GM19043 (cell line): ENCODE results near the gene ABHD14A.
A peak's percentile ranks its signal among the peaks of the same experiment; 100 is the strongest.

Experiments used
- ATAC-seq: cut with Tn5 transposase; IDR thresholded peaks from one replicate; pipeline ENCODE4 v1.9.1; 2021; ENCODE audit warnings: low read depth; ENCODE audit not compliant: unreplicated experiment

The ABHD14A gene

DNA sequence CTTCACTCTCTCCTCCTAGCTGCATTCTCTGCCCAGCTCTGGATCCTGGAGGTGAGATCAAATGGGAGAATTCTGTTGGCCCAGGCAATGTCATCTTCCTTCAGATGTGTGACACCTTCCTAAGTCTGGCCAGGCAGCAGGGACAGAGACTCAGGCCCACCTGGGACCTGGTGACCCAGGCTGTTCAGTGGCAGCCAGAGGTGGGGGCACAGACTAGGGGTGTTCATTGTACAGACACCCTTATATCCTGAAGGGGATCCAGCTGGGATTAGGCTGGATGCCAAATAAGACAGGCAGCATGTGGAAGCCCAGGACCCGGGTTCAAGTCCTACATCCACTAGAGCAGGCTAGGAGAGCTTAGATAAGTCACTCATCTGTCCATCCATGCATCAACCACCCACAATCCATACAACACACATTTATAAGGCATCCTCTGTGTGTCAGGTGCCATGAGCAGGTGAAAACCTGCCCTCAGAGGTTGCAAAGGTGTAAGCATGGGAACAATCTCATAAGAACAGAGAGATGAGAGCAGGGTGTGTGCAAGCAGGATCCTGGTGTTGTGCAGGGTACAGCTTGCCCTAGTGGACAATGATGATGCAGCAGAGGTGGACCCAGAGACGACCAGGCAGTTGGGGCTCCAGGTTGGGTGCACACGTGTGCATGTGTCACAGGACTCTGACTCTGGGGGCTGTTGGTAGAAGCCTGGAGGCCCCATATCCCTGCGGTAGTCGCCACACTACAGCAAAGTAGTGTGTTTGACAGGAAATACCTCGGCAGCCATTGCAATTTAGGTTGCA, 39.1 kb downstream of the ABHD14A start:
- ATAC-seq = no peak

DNA sequence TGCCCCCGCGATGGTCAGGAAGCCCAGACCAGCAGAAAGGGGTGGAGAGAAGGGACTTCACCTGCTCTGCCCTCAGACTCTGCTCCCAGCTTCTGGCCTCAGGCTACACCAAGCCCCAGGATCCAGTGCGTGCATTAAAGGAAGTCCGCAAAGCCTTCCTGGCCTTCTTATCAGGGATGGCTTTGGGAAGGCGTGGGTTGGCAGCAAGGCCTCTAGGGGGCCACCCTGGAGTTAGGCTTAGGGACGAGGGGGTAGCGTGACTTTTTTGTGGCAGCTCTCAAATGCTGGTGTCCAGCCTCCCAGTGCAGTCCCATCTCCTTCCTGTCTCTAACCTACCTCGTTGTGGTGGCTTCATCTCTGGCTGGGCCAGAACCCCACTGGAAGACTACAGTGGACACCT, 39.7 kb downstream of the ABHD14A start:
- ATAC-seq = no peak

GRCh38 chr3:52015438-52016228, 40.8 kb downstream of the ABHD14A start:
- ATAC-seq = no peak

DNA sequence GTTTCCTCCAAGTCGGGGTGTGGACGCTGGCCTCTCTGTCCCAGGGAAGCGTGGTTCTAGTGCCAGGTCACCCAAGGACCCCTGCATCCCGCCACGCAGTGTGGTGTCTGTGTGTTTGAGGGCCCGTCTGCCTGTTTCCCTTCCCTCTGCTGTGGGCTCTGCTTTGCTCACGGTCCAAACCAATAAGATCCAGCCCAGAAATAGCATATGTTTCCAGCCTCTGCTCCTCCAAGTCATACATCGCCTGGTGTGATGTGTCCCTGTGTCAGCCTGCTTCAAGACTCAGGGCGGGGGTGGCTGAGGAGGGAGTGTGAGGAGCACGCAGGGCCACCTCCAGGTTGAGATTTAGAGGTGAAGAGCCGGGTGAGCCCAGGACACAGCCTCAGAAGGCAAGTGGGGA, 42.7 kb downstream of the ABHD14A start:
- no peak for ATAC-seq

DNA sequence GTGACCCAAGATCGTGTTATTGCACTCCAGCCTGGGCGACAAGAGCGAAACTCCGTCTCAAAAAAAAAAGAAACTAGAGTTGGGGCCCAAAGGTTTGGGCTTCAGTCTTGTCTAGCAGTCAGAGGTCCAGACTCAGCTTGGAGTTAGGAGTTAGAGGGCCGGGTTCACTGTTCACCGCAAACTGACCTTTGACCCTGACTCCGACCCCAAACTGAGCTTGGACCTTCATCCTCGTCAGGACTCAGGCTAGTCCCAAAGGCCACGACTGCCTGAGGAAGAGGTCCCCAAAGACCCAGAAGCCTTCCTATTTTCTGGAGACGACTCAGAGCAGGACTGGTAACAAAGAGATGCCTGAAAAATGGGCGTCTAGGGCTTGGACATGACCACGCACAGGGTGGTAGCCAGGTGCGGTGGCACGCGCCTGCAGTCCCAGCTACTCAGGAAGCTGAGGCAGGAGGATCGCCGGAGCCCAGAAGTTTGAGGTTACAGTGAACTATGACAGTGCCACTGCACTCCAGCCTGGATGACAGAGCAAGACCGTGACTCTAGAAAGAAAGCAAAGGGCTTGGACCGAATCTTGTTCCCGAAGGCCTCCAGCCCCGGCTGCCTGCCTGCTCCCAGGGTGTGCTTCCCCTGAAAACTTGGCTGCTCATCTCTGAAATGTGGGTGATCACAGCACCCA, 43.6 kb downstream of the ABHD14A start:
- no peak for ATAC-seq

DNA sequence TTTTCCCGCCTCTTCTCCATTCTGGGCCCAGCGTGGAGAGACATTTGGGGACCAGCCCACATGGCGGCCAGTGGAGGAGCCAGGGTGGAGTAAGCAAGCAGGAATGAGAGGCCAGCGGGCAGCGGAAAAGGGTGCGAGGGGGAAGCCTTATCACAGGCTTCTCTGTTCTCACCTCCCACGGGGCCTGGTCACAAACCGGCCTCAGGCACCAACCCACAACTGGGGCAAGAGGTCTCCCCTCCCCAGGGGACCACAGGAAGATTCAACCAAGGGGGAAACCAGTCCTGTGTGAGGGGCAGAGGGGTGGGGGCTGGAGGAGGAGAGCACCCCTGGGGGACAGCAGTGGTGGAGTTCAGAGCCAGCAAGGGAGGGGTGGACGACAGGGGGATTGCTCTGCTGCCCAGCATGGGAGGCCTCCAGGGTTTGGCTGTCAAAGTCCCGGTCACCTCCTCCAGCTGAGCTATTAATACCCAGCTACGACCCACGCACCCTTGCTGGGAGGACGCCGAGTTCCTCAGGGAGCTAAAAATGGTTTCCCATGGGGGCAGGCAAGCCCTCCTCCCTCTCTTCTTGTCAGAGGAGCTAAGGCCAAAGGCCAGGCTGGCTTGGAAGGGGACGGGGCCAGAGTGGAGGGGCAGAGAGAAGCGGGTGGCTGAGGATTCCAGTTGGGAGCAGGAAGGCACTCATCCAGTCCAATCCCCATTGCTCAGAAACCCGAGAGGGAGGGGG, 44.7 kb downstream of the ABHD14A start:
- no peak for ATAC-seq

- no peak for ATAC-seq
Measured at GRCh38 chr3:52020796-52021195, 45.9 kb downstream of the ABHD14A start.

DNA sequence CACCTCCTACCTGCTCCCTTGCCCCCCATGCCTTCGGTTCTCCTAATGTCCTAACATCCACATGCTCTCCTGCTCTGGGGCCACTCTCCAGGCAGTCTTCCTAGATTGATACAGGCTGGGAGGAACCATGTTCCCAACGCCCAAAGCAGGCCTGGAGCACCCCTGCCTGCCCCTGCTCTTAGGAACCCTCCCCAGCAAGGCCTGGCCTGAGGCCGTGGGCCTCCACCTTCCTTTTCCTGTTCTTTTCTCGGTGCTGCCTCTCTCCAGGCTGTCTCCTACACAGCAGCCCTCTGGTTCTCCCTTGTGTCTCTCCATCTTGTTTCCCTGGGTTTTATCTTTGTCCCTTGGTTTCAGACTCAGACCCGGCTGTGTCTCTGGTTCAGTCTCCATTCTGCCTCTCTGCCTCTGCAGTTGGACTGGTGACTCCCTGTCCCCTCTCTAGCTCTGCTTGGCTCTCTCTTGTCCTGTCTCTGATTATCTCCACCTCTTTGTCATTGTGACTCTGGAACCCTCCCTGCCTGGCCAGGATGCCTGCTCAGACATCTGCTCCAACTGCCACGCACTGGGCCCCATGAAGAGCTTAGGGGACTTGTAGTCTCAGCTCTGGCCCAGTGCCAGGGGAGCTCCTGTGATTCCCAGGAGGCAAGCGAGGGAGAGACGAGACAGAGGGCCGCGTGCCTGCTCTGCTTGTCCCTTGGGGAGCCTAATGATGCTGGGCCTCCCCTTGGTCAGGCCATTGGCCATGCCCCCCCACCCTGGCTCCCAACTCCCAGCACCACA, 46.8 kb downstream of the ABHD14A start:
- ATAC-seq = no peak

DNA sequence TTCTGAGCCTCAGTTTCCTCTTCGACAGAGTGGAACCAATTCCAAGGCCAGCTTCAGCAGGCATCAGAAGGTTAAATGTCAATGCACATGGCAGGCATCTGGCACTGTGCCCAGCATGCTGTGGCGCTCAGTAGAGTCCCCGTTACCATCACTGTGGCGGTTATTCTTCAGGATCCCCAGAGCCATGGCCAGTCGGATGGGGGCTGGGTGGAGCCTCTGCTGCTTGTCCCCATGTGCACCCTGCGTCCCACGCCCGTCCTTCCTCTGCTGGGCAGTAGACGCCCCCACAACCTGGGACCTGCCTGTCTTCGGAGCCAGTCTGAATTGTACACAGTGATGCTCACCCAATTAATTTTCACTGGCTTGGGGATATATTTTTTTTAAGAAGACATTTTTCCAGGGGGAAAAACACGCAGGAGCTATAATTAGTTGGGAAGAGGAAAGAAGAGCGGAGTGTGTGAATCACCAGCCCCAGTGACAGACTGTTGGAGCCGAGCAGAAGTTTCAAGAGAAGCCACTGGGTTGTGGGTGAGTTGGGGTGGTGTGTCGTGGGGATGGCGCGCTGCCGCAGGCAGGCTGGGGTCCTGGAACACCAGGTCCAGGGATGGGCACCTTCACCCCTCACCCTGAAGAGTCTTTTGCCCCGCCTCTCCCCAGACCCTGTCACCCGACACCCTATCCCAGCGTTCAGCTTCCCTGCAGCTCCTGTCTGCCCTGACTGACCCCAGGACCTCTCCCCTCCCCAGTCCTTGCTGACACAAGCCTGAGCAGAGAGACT, 47.6 kb downstream of the ABHD14A start:
- no peak for ATAC-seq

DNA sequence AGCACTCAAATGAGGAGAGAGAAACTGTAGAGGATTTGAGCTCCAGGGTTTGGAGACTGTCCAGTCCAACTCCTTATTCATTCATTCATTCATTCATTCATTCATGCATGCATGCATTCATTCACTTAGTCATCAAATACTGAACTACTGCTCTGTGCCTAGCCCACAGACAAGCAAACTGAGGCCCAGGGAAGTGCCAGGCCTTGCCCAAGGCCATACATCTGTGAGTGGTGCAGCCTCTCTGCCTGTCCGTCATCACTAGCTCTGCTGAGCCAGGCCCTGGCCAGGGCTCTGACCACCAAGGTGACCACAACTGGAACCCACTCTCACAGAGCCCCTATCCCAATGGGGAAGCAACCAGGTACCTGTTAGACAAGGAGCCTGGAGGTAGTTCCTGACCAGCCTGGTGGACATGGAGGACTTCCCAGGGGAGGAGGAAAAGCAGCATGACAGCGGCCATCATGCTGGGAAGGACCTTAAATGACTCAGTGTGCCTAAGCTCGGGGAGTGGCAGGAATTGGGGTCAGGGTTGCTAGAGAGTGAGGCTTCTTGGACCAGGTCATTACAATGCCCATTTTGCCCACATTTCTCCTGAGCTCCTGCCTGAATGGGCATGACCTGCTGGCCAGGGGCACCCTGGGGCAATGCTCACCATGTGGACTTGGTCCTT, 48.4 kb downstream of the ABHD14A start:
- no peak for ATAC-seq

DNA sequence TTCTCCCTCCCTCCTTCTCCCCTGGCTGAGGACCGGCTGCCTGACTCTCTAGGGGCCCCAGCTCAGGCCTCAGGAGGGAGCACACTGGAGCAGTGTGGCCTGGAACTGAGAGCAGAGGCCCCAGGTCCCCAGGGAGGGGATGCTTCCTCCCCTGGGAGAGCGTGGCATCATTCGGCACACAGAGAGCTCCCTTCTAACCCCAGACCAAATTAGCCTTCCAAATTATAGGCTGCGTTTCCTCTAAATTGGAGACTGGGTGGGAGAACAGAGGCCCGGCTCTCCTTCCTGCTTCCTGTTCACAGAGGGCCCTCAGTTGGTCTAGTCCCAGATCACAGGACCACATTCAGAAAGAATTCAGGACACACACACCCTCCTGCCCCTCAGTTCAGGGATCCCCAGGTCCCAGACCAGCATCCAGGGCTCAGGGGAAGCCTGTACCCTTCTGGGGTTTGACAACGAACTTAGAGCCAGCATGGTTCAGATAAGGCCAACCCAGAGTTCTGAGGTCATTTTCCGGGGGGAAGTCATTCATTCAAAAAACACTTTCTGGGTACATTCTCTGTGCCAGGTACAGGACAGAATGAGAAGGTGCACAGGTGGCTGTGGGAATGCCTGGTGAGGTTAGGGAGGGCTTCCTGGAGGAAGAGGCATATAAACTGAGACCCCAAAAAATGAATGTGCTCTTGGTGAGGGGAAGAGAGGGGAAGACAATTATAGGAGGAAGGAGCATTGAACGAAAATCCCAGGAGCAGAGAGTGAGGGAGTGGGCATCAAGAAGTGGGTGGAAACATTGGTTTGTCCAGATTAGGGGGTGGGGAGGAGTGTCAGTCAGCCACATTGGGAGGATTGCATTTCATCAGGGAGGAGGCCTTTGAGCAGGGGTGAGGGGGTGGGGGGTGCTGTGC, 49.2 kb downstream of the ABHD14A start:
- peak; percentile 83 for ATAC-seq

- ATAC-seq = no peak
Measured at GRCh38 chr3:52024765-52025452, 50.0 kb downstream of the ABHD14A start.

- ATAC-seq = no peak
Measured at GRCh38 chr3:52025453-52025852, 50.6 kb downstream of the ABHD14A start.

DNA sequence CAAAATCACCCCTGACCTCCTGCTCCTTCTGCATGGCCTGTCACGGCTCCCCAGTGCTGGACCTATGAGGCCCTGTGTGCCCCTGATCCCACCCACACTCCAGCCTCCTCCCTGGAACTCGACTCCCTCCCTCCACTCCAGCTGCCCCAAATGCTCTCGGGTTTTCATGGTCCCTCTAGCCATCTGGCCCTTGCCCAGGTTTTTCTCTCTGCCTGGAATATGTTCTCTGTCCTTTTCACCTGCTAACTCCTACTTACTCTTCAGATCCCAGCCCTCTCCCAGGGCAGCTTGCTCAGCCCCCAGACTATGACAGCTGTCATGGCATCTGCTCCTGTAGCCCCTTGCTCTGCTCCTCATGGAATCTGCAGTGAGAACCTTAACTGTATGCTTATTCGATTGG, 51.2 kb downstream of the ABHD14A start:
- ATAC-seq = no peak

DNA sequence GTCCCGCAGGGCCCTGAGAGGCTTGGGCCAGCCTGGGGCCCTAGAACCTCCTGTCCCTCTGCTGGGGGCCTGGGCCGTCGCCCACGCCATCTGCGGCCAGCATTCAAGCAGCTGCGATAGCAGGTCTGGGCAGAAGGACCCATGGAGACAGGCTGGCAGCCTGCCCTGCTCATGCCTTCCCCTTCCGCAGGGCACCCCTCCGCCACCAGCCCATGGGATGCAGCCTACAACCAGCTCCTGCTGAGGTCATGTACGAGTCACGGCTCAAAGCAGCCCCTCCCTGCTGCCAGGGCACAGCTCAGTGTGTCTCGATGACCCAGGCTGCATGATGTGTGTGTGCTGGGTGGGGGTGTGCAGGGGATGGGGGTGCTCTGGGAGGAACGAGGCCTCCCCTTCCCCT, 53.7 kb downstream of the ABHD14A start:
- ATAC-seq = no peak

DNA sequence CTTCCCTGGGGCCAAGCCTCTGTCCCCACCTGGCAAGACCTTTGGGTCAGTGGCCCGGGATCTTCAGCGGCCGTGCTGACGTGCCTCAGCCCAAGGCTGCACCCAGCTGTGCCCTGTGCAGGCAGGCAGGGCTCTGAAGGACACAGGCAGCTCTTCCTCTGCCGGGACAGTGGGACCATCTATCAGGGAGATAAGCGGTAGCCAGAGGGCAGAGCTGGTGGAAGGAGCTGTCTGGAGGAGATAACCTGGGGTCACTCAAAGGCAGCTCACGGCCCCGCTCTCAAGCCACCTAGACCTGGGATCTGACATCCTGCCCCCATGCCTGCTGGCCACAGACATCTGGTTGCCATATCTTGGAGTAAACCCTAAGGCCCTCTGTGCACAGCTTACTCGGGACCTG, 54.2 kb downstream of the ABHD14A start:
- ATAC-seq = no peak

DNA sequence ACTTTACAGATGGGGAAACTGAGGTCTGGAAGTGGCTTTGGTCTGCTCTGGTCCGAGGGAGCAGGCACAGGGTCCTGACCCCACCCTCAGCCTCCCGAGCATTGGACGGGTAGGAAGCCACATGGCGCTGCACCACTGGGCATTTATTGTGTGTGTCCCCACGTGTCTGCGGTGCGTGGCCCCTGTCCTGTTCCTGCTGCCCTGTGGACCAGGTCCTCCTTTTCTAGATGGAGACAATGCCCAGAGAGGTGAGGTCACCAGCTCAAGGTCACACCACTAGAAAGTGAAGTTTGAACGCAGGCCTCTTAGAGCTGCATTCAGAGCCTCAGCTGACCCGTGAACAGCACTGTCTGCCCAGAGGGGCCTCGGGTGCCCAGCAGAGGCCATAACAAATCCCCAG, 54.7 kb downstream of the ABHD14A start:
- no peak for ATAC-seq
